Measurements from ENCODE around the gene PNRC2.

- no peak for TF ChIP-seq ARNT (IDR thresholded peaks at IDR 0.05)
- TF ChIP-seq HDGF (IDR thresholded peaks at IDR 0.05; ENCODE audit: borderline replicate concordance), result no peak
- peak; percentile 82 for TF ChIP-seq L3MBTL2 (conservative IDR thresholded peaks at IDR 0.05)
- no peak for TF ChIP-seq TARDBP (IDR thresholded peaks at IDR 0.05)
- no peak for TF ChIP-seq FOXM1 (IDR thresholded peaks at IDR 0.05; ENCODE audit: borderline replicate concordance)
- TF ChIP-seq CTBP1 (IDR thresholded peaks at IDR 0.05; ENCODE audit: borderline replicate concordance), result no peak
- peak; percentile 36; the same call in 1 of the 2 replicates for TF ChIP-seq ELF4 (IDR thresholded peaks at IDR 0.05)
- TF ChIP-seq NFRKB (IDR thresholded peaks at IDR 0.05), result no peak
These were observed 693 bp upstream of the PNRC2 start for GRCh38 chr1:23958810-23959460.

All from HEK293T (cell line).